Endometrium (tissue), 2 donors: Measurements from ENCODE around the gene CELA2A.
"Not testable (repeated sequence)": the region's sequence is repeated elsewhere in the genome, so short reads cannot be mapped to it uniquely, and the experiment has no call there.

Experiments used
- FAIRE-seq: peaks from 2 replicates; lab custom pipeline; 2012; peaks lifted over from hg19 to GRCh38; lab: Jason Lieb, UNC
- donor health status: control.
- donor health status: control.

Gene CELA2A

DNA sequence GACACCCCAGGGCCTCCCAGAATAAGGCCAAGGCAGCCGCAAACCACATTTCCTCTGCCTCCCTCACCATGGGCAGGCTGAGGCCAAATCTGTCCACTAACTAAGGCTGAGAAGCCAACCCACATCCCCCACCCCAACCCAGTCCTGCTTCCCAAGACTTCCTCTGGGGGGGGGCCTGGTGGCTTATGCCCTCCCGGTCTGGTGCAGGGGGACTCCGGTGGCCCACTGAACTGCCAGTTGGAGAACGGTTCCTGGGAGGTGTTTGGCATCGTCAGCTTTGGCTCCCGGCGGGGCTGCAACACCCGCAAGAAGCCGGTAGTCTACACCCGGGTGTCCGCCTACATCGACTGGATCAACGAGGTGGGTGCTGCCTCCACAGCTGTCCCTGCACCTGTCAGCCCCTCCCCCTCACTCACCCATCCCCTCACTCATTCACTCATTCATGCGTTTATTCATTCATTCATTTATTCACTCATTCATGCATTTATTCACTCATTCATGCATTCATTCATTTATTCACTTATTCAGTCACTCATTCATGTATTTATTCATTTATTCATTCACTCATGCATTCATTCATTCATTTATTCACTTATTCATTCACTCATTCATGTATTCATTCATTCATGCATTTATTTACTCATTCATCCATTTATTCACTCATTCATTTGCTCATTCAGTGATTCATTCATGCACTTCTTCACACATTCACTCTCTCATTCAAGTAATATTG is 11.0 kb upstream of the CELA2A start:
- no peak for FAIRE-seq

DNA sequence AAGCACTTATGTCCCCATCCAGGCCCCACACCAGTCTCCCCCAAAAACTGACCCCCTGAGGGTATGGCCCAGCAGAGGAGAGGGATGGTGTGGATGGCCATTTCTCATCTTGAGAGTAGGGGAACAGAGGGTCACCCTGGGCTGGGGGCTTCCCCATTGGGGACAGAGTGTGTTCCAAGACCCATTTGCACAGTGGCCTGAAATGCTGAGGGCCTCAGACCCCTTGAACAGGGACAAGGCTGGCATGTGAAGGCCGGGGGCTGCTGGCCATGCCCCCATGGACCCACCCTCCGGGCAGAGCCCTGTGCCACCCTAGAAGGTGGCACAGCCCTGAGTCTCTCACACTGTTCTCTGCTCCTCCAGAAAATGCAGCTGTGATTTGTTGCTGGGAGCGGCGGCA is 10.3 kb upstream of the CELA2A start:
- no peak for FAIRE-seq

DNA sequence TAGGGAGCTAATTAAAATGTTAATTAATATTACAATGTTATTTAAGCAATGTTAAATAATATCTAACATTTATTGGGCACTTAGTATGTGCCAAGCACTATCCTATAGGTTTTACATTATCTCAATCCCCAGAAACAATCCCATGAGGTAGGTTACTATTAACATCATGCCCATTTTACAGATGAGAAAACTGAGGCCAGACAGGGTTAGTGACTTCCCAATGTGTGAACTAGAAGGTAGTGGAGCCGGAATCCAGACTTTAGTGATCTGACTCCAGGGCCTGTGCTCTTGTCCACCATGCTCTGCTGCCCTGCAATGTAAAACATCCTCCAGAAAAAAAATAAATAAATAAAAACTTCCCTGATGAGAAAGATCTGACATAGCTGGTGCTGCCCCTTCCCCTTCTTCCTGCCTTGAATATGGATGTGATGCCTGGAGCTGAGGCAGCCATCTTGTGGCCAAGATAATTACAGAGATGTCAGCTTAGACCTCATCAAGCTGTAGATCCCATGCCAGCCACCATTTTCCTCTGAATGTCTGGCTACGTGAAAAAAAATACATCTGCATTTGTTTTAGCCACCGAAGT is 7.6 kb upstream of the CELA2A start:
- FAIRE-seq: no peak

DNA sequence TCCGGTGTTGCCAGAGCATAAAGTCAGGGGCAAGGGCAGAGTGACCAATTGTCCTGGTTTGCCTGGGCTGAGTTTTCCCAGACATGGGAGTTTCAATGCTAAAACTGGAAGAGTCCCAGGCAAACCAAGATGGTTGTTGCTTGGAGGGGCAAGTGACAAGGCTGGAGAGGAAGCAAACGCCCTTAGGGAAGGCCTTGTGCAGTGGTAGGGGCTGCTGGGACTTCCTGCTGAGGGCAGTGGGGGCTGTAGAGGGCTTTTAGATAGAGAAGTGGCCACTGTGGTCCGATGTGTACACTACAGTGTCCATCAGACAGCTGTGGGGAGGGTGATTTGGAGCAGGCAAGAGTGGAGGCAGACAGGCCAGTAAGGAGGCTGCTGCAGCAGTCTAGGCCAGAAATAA is 7.0 kb upstream of the CELA2A start:
- FAIRE-seq: no peak

DNA sequence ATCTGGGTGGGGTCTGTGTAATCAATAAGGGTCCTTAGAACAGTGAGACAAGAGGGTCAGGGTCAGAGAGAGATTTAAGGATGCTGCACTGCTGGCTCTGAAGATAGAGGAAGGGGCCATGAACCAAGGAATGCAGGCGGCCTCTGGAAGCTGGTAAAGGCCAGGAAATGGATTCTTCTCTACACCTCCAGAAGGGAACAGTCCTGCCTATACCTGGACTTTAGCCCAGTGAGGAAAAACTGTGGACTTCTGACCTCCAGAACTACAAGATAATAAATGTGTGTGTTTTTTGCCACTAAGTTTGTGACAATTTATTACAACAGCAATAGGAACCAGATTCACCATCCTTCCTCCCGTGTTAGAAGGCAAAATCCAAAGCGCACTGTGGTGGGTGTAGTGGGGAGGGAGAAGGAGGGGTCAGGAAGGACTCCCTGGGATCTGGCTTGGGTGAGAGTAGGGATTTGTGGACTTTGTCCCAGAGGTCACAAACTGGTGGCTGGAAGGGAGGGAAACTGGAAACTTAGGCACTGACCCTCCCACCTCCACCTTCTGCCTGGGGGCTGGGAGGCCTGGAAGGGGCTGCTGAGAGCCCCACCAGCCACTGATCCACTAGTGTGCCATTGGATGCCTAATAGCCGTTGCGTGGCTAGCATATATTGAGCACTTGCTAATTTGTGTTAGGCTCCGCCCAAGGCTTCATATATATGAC is 5.4 kb upstream of the CELA2A start:
- no peak for FAIRE-seq

DNA sequence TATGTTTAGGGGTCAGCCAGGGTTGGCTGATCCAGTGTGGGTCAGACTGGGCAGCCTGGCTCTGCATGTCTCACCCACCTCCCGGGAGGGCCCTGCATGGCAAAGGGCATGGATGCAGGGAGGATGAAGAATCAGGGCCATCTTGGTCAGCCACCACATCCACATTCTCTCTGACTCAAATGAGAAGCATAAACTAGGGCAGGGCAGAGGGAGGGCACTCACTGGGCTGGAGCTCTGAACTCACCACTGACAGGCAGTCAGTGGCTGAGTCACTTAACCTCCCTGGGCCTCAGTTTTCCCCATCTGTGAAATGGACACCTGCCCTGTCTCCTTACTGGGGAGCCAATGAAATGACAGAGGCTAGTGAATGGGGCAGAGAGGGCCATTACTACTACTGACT is 4.3 kb upstream of the CELA2A start:
- no peak for FAIRE-seq

DNA sequence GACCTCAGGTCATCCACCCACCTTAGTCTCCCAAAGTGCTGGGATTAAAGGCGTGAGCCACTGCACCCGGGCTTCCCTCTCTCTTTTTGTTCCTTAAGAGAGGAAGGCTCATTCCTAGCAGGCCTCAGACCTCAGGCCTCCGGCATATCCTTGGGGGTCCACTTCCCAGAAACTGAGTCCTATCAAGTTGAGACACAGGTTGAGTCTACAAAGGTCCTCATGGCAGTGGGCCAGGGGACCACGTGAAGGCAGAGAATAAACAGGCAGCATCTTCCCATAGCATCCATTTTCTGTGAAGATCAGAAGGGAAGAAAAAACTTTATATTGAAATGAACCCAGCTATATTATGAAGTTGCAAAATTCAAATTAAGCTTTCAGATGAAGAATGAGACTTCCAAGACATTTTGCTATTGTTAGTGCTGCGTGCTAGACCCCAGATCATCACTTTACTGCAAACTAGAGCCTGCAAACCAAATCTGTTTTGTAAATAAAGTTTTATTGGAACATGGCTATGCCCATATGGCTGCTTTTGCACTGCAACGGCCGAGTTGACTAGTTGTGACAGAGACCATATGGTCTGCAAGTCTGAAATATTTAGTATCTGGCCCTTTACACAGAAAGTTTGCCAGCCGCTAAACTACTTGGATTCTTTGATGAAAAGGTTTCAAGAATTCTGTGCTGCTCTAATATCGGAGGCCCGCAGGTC is 3.5 kb upstream of the CELA2A start:
- no peak for FAIRE-seq

DNA sequence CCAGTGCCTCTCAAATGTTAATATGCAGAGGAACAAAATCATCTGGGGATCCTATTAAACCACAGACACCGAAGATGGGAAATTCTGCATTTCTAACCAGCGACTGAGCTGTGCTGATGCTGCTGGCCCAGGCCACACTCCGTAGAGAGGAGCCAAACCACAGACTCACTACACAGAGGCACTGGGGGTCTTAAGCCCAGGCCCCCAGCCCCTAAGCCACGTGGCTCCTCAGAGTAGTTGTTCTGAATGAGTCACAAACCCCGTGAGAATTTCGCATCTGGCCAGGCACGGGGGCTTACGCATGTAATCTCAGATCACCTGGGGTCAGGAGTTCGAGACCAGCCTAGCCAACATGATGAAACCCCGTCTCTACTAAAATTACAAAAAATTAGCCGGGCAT is 2.8 kb upstream of the CELA2A start:
- FAIRE-seq: no peak

DNA sequence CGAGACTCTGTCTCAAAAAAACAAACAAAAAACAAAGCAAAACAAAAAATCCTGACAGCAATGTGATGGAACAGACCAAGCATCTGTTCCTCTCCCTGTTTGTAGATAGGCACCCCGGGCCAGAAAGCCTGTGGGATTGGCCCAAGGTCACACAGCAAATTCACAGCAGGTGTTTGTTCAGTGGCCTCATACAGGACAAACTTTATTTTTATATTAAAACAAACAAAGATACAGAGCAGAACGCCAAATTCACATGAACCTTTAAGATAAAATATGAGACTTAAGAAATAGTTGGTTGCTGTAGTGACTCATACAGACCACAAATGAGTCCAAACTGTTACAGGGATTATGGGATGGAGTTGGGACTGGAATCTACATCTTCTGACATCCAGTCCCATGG is 2.3 kb upstream of the CELA2A start:
- FAIRE-seq: no peak

DNA sequence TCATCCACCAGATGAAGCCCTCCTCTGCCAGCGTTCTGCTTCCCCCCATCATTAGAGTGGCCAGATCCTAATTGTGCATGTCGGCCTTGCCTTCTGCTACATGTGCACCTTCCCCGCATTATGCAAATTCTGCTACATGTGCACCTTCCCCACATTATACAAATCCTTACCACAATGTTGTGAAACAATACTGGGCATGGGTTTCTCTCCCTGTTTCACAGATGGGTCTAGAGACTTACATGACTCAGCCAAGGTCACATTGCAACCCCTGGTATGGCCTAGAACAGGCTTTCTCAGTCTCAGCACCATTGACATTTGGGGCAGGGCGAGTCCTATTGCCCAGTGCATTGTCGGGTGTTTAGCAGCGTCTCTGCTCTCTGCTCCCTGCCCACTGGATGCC is 1.0 kb upstream of the CELA2A start:
- no peak for FAIRE-seq

DNA sequence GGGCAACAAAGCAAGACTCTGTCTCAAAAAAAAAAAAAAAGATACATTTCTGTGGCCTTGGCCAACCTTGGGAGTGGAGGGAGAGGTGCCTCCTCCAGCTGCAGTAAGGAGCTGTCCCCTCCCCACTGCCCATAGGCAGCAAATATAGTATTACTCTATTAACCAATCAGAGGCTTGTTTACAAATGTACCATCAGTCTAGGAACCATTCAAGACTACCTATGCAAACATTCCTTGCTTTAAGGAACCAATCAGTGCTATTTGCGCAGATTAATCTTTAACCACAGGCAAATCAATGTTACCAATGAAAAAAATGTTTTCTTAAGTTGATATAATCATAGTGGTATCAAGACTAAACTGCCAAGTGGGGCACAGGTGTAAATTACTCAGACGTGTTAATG is 1.1 kb downstream of the CELA2A start:
- FAIRE-seq: no peak

DNA sequence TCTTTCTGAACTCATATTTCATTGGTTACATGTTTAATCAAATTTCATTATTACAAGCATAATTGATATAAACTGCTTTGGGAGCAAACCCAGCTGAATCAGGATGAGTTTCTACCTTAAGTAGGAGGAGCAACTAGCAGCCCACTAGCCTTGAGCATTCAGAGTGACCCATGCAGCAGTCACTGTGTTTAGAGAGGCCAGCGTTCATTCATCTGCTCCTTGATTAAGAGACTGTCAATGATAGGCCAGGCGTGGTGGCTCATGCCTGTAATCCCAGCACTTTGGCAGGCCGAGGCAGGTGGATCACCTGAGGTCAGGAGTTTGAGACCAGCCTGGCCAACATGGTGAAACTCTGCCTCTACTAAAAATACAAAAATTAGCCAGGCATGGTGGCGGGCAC is 1.9 kb downstream of the CELA2A start:
- FAIRE-seq: not testable (repeated sequence)

DNA sequence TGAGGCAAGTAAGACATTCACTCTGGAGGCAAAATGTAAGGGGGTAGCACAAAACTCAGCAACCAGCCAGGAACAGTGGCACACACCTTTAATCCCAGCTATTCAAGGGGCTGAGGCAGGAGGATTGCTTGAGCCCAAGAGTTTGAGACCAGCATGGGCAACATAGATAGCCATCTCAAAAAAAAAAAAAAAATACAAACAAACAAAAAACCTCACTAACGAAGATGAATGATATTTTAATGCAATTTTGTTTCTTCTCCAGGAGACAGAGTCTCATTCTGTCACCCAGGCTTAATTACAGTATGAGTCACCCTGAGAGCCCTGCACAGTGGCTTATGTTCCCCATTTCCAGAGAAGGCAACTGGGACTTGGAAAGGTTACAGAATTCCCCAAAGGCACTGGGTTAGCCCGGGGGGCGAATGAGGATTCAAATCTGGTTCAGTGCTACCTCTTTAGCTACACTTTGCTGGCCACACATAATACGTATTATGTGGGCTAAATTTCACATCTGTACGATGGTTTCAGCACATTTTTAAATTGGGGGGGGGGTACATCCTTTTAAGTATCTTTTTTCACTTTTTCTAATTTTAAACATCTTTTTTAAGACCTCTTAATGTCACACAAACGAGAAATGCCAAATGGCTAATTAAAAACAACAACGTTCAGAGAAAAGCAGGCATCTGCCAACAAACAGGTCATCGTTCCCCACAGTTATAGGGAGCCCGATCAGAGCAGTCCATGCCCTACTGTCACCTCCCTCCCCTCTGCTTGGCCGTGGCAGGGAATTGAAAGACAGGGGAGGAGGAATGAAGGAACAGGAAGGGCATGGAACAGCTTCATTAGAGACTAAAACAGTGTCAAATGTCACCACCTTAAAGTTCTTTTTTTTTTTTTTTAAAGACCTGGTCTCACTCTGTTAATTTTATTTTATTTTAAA is 3.5 kb downstream of the CELA2A start:
- FAIRE-seq: no peak

DNA sequence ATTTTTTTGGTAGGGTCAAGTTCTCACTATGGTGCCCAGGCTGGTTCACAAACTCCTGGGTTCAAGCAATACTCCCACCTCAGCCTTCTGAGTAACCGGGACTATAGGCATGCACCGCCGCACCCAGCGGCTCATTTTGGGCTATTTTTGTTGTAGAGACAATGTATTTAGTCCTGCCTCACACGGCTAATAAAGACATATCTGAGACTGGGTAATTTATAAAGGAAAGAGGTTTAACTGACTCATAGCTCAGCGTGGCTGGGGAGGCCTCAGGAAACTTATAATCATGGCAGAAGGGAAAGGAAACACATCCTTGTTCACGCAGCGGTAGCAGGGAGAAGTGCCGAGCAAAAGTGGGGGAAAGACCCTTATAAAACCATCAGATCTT is 4.2 kb downstream of the CELA2A start:
- FAIRE-seq: no peak

DNA sequence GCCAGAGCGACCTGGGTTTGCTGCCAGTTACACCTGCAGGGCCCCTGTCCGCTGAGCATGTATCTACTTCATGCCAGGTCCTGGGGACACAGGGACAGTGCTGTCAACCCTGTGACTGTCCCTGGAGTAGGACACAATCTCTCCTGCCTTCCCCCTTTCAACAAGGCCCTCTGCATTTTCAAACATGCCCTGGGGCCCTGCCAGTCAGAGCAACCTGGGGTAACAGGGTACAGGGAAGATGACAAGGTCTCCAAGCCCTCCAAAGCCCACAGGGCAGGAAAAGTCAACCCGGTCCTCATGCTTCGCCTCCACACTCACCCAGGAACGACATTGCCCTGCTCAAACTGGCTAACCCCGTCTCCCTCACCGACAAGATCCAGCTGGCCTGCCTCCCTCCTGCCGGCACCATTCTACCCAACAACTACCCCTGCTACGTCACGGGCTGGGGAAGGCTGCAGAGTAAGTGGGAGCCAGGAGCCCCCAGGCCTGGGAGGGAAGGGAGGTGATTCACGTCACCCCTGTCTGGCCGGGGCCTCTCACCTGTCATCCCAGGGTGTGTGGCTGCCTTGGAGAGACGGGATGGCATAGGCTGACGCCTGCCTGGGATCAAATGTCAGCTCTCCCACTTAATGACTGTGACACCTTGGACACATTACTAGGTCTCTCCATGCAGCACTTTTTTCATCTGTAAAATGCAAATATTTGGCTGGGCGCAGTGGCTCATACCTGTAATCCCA is 6.7 kb downstream of the CELA2A start:
- not testable (repeated sequence) for FAIRE-seq

DNA sequence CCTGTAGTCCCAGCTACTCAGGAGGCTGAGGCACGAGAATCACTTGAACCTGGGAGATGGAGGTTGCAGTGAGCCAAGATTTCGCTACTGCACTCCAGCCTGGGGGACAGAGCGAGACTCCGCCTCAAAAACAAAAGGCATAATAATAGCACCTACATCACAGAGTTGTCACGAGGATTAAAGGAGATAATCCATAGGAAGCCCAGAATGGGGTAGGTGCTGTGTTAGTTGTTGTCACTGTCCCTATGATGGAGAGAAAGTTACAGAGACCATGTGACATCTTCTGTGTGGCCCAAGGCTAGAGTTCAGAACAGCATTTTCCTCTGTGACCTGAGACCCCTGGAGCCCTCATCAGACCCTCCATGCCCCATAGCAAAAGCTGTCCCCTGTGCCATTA is 7.4 kb downstream of the CELA2A start:
- FAIRE-seq: not testable (repeated sequence)

DNA sequence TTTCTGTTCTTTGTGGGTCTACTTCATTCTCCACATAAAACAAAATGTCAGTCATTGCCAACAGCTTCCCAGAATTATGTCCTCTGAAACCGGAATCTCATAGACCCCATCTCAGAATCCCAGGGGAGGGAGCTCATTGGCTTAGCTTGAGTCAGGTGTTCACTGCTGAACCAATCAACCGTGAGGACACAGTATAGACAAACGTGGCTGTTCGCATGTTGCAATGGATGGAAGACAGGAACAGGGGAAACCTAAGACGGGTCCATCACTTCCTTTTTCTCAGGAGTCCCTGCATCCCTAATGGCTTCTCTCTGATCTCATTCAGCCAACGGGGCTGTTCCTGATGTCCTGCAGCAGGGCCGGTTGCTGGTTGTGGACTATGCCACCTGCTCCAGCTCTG is 9.1 kb downstream of the CELA2A start:
- no peak for FAIRE-seq

DNA sequence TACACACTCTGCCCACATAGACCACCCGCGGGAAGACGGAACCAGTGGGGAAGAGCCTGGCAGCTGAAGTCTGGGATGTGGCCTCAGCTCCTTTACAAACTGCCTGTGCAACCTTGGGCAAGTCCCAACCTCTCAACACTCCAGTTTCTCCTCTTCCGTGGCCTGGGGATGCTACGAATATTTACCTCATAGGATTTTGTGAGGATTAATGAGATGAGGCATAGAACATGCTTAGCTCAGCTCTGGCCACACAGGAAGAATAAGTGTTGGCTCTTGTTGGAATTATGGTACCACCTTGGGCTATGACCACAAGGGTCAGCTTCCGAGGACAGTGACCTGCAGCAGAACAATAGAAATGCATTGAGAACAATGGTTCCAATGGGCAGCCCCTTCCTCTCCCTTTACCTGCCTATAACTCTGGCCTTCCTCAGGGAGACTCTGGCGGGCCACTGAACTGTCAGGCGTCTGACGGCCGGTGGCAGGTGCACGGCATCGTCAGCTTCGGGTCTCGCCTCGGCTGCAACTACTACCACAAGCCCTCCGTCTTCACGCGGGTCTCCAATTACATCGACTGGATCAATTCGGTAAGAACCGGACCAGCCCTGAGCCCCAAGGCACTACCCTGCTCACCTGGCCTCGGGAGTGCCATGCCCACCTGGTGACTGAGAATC is 10.6 kb downstream of the CELA2A start:
- FAIRE-seq: not testable (repeated sequence)

DNA sequence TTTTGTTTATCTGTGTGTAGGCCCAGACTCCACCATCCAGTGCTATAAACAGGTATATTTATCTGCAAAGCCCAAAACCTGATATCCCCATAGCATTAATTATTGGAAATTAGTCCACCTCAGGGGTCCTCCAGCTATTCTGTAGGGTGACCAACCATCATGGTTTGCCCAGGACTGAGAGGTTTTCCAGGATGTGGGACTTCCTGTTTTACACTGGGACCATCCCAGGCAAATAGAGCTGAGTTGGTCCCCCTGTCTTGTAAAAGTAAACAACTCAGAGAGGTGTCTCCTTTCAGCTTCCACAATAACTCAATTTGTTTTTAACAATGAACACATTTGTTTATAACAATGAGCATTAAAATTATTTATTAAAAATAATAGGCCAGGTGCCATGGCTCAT is 11.6 kb downstream of the CELA2A start:
- no peak for FAIRE-seq

DNA sequence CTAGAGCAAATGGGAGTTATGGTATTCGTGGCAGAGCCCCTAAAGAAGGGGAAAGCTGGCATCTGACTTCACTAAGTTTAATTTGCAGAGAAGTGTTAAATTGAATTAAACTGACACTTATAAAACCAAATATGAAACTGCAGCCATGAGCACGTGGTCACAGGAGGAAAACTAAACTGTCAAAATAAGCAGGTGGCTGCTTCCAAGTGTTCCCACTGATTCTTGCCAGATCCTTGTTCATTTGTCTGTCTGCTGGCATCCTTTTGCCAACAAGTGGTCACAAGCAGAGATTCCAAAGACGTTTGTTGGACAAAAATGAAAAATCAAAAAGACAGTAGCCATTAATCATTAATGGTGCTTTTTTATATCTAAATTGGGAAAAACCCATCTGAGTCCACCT is 12.8 kb downstream of the CELA2A start:
- FAIRE-seq: no peak
